GM21825 (cell line): ENCODE measurements around the gene LCA5.
"Not testable (repeated sequence)": the region's sequence is repeated elsewhere in the genome, so short reads cannot be mapped to it uniquely, and the experiment has no call there.

Experiments
- ATAC-seq: cut with Tn5 transposase; IDR thresholded peaks from one replicate; pipeline ENCODE4 v1.9.1; 2021; ENCODE audit warnings: mild to moderate bottlenecking, moderate library complexity; ENCODE audit not compliant: unreplicated experiment

The LCA5 gene

DNA sequence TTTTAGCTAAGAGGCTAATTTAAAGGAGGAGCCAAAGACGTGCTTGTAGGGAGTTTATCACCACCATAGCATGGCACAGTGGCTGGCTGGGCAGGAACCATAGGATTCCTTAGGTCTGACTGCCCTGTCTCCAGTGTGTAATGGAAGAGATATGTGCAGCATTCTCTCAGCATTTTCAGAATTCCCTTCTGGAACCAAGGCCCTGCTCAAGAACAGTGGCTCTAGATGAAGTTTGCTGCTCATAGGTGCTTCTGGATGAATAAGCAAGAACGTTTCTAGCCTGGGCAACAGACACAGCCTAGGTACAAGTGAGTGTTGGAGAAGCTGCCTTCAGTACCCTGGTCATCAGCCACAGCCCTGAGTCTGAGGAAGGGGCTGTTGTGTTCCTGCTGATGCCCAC is 69.1 kb downstream of the LCA5 start:
- no peak for ATAC-seq

GRCh38 chr6:79467716-79468115 is 69.5 kb downstream of the LCA5 start:
- no peak for ATAC-seq

DNA sequence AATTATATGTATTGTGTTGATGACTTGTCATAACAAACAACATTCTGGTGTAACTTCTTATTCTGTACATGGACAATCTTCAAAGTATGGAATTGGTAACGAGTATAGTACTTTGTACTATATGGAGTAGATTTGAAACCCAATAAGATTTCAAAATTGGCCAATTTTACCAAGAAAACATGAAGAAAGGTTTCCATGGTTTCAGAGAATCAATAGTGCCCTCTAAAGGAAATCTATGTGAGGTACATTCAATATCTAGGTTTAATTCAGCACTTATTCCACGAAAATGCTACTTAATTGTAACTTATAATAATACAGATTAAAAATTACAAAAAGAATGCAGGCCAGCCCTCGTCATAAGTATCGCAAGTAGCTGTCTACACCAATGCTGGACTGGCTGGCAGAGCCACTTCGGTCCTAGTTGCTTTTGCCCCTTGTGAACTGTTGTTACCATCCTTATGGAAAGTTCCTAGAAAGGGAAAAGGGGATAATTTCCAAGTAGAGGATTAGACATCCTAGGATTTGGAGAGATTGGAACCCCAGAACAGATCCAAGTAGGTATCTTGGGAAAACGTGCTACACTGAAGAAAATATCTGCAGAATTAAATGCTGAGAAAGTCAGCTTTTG is 70.9 kb downstream of the LCA5 start:
- ATAC-seq: no peak

- no peak for ATAC-seq
These were observed 71.8 kb downstream of the LCA5 start for GRCh38 chr6:79465381-79465780.

GRCh38 chr6:79463621-79464050 is 73.6 kb downstream of the LCA5 start:
- ATAC-seq: no peak

- no peak for ATAC-seq
These were observed 76.0 kb downstream of the LCA5 start for GRCh38 chr6:79461205-79461604.

DNA sequence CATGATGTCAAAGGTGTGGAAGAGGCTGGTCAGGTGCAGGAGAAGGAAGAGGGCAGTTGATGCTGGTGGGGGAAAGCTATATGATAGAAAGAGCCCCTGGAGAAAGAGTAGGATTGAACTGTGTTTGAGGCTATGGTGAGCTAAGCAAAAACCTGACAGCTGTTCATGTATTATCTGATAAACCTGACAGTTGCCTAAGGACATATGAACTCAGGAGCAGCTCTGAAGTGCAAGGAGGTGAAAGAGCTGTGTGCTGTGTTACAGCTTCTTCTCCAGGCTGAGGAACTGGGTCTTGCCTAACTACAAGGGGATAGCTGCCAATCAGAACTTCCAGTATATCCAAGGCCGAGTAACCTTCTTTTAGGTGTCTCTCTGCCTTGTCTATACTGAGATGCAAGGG is 81.8 kb downstream of the LCA5 start:
- no peak for ATAC-seq

- ATAC-seq: no peak
These were observed 83.6 kb downstream of the LCA5 start for GRCh38 chr6:79453558-79454042.

GRCh38 chr6:79450984-79451383 is 86.2 kb downstream of the LCA5 start:
- ATAC-seq: no peak

DNA sequence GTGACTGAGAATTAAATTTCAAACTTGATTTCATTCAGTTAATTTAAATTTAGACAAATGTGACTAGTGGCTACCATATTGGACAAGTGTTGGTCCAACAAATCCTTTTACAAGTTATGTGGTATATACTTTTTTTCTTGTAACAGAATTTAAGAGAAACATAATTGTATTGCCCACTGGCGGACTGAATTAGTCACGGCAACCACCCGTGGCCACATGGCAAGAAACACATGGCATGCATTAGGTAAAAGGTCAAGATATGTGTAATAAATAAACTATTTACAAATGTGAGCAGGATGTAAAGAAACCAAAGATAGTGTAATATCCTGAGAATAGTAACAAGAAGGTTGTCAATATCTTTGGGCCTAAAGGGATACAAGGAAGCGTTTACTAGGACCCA is 91.2 kb downstream of the LCA5 start:
- ATAC-seq: no peak

DNA sequence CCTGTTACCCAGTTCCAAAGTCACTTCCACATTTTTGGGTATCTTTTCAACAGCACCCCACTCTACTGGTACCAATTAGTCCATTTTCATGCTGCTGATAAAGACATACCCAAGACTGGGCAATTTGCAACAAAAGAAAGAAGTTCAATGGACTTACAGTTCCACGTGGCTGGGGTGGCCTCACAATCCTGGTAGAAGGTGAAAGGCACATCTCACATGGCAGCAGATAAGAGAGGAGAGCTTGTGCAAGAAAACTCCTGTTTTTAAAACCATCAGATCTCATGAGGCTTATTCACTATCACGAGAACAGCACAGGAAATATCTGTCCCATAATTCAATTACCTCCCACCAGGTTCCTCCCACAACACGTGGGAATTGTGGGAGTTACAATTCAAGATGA is 93.4 kb downstream of the LCA5 start:
- ATAC-seq: not testable (repeated sequence)

GRCh38 chr6:79441192-79441591 is 96.0 kb downstream of the LCA5 start:
- no peak for ATAC-seq

DNA sequence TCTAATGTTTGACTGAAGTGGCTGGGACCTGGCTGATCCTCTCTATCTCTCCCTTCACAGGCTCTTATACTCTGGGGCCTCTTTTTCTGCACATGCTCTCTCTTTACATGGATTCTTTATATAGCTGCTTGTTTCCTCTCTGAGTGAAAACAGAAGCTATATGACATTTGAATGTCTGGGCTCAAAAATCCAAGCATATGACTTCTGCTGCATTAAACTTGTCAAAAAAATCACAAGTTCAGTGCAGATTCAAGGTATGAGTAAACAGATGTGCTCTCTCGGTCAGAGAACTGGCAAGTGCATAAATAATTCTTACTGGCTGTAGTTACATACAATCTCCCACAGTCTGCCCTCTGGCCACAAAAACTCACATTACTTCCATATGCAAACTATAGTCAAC is 96.6 kb downstream of the LCA5 start:
- no peak for ATAC-seq

GRCh38 chr6:79438030-79438429 is 99.2 kb downstream of the LCA5 start:
- no peak for ATAC-seq

DNA sequence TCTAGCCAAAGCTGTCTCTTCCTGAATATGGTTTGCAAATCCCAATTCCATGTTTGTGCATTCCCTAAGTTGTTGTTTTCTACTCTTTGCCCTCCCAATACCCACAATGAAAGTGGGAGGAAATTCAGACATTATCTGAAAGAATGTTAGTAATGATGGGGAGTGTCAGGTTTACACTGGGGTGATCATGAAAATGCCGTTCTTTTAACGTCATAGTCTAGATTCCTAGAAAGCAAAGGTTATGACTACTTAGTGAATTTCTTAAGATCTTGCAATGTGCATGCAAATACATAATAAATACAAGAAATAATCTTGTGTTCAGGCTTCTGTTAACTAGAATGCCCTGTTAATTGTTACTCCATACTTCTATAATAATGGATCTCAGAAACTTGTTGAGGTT is 101.0 kb downstream of the LCA5 start:
- ATAC-seq: no peak

DNA sequence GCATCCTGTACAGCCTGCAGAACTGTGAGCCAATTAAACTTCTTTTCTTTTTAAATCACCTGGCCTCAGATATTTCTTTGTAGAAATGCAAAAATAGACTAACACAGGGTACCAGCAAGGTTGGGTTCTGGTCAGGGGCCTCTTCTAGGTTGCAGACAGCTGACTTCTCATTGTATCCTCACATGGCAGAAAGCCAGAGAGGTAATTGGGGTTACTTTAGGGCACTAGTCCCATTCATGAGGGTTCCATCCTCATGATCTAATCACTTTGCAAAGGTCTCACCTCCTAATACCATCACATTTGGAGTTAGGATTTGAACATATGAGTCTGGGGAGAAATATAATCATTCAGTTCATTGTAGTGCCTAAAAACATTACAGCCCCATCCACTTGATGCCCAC is 101.5 kb downstream of the LCA5 start:
- ATAC-seq: no peak
